AG09309 (cell line): ENCODE measurements around the gene CD247.

Experiments used
- DNase-seq: peaks from one replicate; pipeline ENCODE4 v3.0.0-alpha.2; 2010; ENCODE audit warnings: low read depth
- H3K4me3 ChIP-seq: 2 replicates; pipeline ENCODE4 v1.5.1; 2011; ENCODE audit warnings: mild to moderate bottlenecking, low read depth, low read length, moderate library complexity; ENCODE audit not compliant: control insufficient read depth
- CTCF ChIP-seq: IDR thresholded peaks from 2 replicates; pipeline ENCODE4 v1.5.1; 2011; ENCODE audit warnings: mild to moderate bottlenecking, low read depth, low read length, inconsistent platforms; ENCODE audit not compliant: insufficient read depth, control insufficient read depth; ENCODE audit errors: missing control alignments

Gene CD247

GRCh38 chr1:167504467-167504827 lies 13.9 kb downstream of the CD247 start:
- DNase-seq, result no peak
- no peak overlapping the region for H3K4me3 ChIP-seq
- TF ChIP-seq CTCF, result no peak

- H3K4me3 ChIP-seq, result no peak overlapping the region
- no peak for DNase-seq
- no peak for TF ChIP-seq CTCF
Observed at GRCh38 chr1:167503626-167504466, 14.5 kb downstream of the CD247 start.

GRCh38 chr1:167502719-167503462 lies 15.4 kb downstream of the CD247 start:
- no peak for TF ChIP-seq CTCF
- DNase-seq, result no peak
- H3K4me3 ChIP-seq, result no peak overlapping the region

- H3K4me3 ChIP-seq, result no peak overlapping the region
- DNase-seq, result no peak
- no peak for TF ChIP-seq CTCF
Observed at GRCh38 chr1:167502192-167502551, 16.2 kb downstream of the CD247 start.

GRCh38 chr1:167501515-167502191 lies 16.7 kb downstream of the CD247 start:
- no peak for DNase-seq

More at GRCh38 chr1:167501515-167502191, 16.7 kb downstream of the CD247 start:
- no peak for TF ChIP-seq CTCF
- no peak overlapping the region for H3K4me3 ChIP-seq
